Measurements from ENCODE around the gene WDR1.

DNA sequence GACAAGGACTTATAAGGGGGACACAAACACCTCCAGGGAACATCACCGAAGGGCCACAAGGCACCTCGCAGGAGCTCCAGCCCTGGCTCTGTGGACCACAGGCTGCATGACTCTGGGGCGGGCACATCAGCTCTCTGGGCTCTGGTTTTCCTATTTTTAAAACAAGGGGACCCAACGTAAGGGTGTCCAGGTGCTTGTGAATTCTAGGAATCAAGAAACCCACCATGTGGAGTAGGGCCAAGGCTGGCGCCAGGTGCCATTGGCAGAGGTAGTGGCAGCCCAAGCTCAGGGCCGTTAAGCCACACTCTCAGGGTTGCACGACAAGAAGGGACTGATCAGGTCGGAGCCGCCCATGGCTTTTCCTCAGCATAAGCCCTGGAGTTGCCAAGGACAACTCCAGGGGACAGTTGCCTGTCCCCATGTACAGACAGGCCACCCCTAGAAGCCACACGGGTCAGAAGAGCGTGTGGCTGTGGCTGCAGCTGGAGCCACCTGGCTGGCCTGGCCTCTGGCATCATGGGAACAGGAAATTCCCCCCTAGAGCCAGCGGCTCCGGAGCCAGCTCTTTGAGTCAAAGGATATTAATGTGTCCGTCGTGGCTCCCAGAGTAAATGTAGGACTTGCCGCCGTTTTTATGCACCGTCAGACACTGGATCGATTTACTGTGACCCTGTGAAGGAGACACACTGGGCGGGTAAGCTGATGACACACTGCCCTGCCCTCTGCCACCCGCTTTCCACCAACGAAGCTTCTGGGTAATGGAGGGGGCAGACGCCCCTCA is 32.5 kb downstream of the WDR1 start:
- no peak for TF ChIP-seq POLR2AphosphoS5 (IDR thresholded peaks at IDR 0.05; ENCODE audit: insufficient read depth, low read depth, low read length)
- TF ChIP-seq, protein P1, sequence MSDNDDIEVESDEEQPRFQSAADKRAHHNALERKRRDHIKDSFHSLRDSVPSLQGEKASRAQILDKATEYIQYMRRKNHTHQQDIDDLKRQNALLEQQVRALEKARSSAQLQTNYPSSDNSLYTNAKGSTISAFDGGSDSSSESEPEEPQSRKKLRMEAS (IDR thresholded peaks at IDR 0.05; ENCODE audit: insufficient read depth, insufficient read length), result no peak
- TF ChIP-seq, protein P2, sequence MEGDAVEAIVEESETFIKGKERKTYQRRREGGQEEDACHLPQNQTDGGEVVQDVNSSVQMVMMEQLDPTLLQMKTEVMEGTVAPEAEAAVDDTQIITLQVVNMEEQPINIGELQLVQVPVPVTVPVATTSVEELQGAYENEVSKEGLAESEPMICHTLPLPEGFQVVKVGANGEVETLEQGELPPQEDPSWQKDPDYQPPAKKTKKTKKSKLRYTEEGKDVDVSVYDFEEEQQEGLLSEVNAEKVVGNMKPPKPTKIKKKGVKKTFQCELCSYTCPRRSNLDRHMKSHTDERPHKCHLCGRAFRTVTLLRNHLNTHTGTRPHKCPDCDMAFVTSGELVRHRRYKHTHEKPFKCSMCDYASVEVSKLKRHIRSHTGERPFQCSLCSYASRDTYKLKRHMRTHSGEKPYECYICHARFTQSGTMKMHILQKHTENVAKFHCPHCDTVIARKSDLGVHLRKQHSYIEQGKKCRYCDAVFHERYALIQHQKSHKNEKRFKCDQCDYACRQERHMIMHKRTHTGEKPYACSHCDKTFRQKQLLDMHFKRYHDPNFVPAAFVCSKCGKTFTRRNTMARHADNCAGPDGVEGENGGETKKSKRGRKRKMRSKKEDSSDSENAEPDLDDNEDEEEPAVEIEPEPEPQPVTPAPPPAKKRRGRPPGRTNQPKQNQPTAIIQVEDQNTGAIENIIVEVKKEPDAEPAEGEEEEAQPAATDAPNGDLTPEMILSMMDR (IDR thresholded peaks at IDR 0.05; ENCODE audit: extremely low read depth in 1 of 2, insufficient read depth in 1 of 2, low read depth in 1 of 2, low read length in 2 of 2), result no peak
- TF ChIP-seq JUN (IDR thresholded peaks at IDR 0.05; ENCODE audit: borderline replicate concordance, insufficient read depth, insufficient read length, low read depth), result no peak
- TF ChIP-seq POLR2A (IDR thresholded peaks at IDR 0.05; ENCODE audit: low read depth, low read length), result no peak
- no peak for TF ChIP-seq EZH2 (IDR thresholded peaks at IDR 0.05; ENCODE audit: borderline replicate concordance, low read depth, low read length, severe bottlenecking)
- TF ChIP-seq MYC (IDR thresholded peaks at IDR 0.05; ENCODE audit: low read depth, low read length), result no peak
- no peak for TF ChIP-seq GATA2 (IDR thresholded peaks at IDR 0.05; ENCODE audit: insufficient read depth, insufficient read length, low read depth, low read length)
